HepG2 (cell line): Measurements from ENCODE around the gene DOCK9. TPM values are rescaled to one million over a fixed set of nuclear protein-coding genes. Genes with fewer than 3 reads are reported as not detected.

ENCODE experiments used
- ARID5B ChIP-seq: IDR thresholded peaks from 2 replicates; pipeline ENCODE4 v1.4.0; 2020; ENCODE audit warnings: mild to moderate bottlenecking, missing genetic modification reagents
- ATF7-NPFF ChIP-seq: sonication (generic); formaldehyde crosslinking; IDR thresholded peaks from 2 replicates; pipeline ENCODE4 v1.8.1; 2023; ENCODE audit warnings: mild to moderate bottlenecking, low read depth, missing genetic modification reagents, moderate library complexity
- CEBPZ ChIP-seq: IDR thresholded peaks from 2 replicates; pipeline ENCODE4 v1.6.1; 2012; ENCODE audit warnings: low read length, improper control_type of control experiment
- CHD4 ChIP-seq: fragments of 200-600 bp; sonication (generic); IDR thresholded peaks from 2 replicates; pipeline ENCODE4 v1.7.0; 2017; ENCODE audit warnings: mild to moderate bottlenecking, low read length, borderline replicate concordance
- HBP1 ChIP-seq: IDR thresholded peaks from 2 replicates; pipeline ENCODE4 v1.6.1; 2016; ENCODE audit warnings: low read depth, control low read depth
- HMG20A ChIP-seq: IDR thresholded peaks from 2 replicates; pipeline ENCODE4 v1.6.1; 2016; ENCODE audit warnings: borderline replicate concordance
- HOXD1 ChIP-seq: sonication (generic); formaldehyde crosslinking; IDR thresholded peaks from 2 replicates; pipeline ENCODE4 v1.5.0; 2020; ENCODE audit warnings: missing genetic modification reagents
- IRF2 ChIP-seq: IDR thresholded peaks from 2 replicates; pipeline ENCODE4 v1.6.1; 2018; ENCODE audit warnings: missing genetic modification reagents, missing compliant biosample characterization
- MIER3 ChIP-seq: IDR thresholded peaks from 2 replicates; pipeline ENCODE4 v1.6.1; 2016; ENCODE audit warnings: missing compliant biosample characterization, borderline replicate concordance
- MYC ChIP-seq: sonication (generic); formaldehyde crosslinking; IDR thresholded peaks from 2 replicates; pipeline ENCODE4 v1.9.0; 2021; ENCODE audit warnings: missing genetic modification reagents, borderline replicate concordance
- PHF20 ChIP-seq: sonication (generic); formaldehyde crosslinking; IDR thresholded peaks from 2 replicates; pipeline ENCODE4 v1.5.0; 2020; ENCODE audit warnings: mild to moderate bottlenecking, missing genetic modification reagents
- THYN1 ChIP-seq: sonication (generic); formaldehyde crosslinking; IDR thresholded peaks from 2 replicates; pipeline ENCODE4 v1.8.1; 2023; ENCODE audit warnings: low read depth, mild to moderate bottlenecking, moderate library complexity, missing genetic modification reagents, borderline replicate concordance
- TRAFD1 ChIP-seq: sonication (generic); formaldehyde crosslinking; IDR thresholded peaks from 2 replicates; pipeline ENCODE4 v1.5.1; 2020; ENCODE audit warnings: missing genetic modification reagents, mild to moderate bottlenecking, borderline replicate concordance
- WIZ ChIP-seq: sonication (generic); formaldehyde crosslinking; IDR thresholded peaks from 2 replicates; pipeline ENCODE4 v1.5.1; 2020; ENCODE audit warnings: mild to moderate bottlenecking, missing genetic modification reagents
- ZFAT ChIP-seq: sonication (generic); formaldehyde crosslinking; conservative IDR thresholded peaks from 2 replicates; pipeline ENCODE4 v1.8.1; 2023; ENCODE audit warnings: missing genetic modification reagents, inconsistent platforms
- ZNF441 ChIP-seq: sonication (generic); formaldehyde crosslinking; IDR thresholded peaks from 2 replicates; pipeline ENCODE4 v1.7.0; 2021; ENCODE audit warnings: missing genetic modification reagents, borderline replicate concordance
- ZNF484 ChIP-seq: sonication (generic); formaldehyde crosslinking; IDR thresholded peaks from 2 replicates; pipeline ENCODE4 v1.5.1; 2020; ENCODE audit warnings: mild to moderate bottlenecking, low read depth, missing genetic modification reagents, borderline replicate concordance
- ZNF589 ChIP-seq: sonication (generic); formaldehyde crosslinking; conservative IDR thresholded peaks from 2 replicates; pipeline ENCODE4 v1.8.0; 2022; ENCODE audit warnings: mild to moderate bottlenecking, moderate library complexity, missing genetic modification reagents
- ZNF615 ChIP-seq: sonication (generic); formaldehyde crosslinking; IDR thresholded peaks from 2 replicates; pipeline ENCODE4 v1.5.0; 2020; ENCODE audit warnings: mild to moderate bottlenecking, missing genetic modification reagents, borderline replicate concordance
- ZNF841 ChIP-seq: sonication (generic); formaldehyde crosslinking; IDR thresholded peaks from 2 replicates; pipeline ENCODE4 v1.8.1; 2023; ENCODE audit warnings: missing genetic modification reagents, borderline replicate concordance
- ZSCAN30 ChIP-seq: sonication (generic); formaldehyde crosslinking; IDR thresholded peaks from 2 replicates; pipeline ENCODE4 v1.5.0; 2020; ENCODE audit warnings: mild to moderate bottlenecking, missing genetic modification reagents
- polyA plus RNA-seq, 8 experiments: library from polyadenylated mRNA; depleted of rRNA in 3 of 8; stranded (reverse) in 7 of 8; unstranded in 1 of 8; fragments of >200 nt; fragmentation: Illumina TruSeq in 4 of 8; extraction: Trizol in 4 of 8; gene quantifications; 2 replicates each; pipeline versions ENCODE4 v1.2.1 to v1.2.3, GENCODE V29; 2011 to 2016; ENCODE audit warnings: low read depth in 4 of 8, missing spikeins in 1 of 8, mixed read lengths in 1 of 8; ENCODE audit not compliant: insufficient read depth in 1 of 8
- total RNA-seq, 5 experiments: library from RNA; depleted of rRNA; stranded (reverse); fragments of >200 nt; fragmentation: Illumina TruSeq; extraction: Trizol; gene quantifications; 2 replicates each; pipeline ENCODE4 v1.2.3, GENCODE V29; 2016; ENCODE audit warnings: low read depth in 1 of 5

The DOCK9 gene
- total and polyA plus RNA-seq, 2 of the 13 experiments (the other 11 are each of a cell fraction or from before 2014, with no cell fraction given): 0.44 to 0.97 TPM

GRCh38 chr13:98842070-98842469 is 135.8 kb downstream of the DOCK9 start (continued):
- peak; percentile 70 for TF ChIP-seq ARID5B
- TF ChIP-seq HMG20A (CRISPR knock-in tag): peak; percentile 38; the same call in 1 of the 2 replicates
- no peak for TF ChIP-seq ZNF615
- no peak for TF ChIP-seq IRF2
- no peak for TF ChIP-seq ZNF589 (CRISPR knock-in tag)
- TF ChIP-seq ATF7-NPFF (CRISPR knock-in tag): no peak
- no peak for TF ChIP-seq ZNF841 (CRISPR knock-in tag)
- TF ChIP-seq ZFAT (CRISPR knock-in tag): no peak
- TF ChIP-seq THYN1: no peak
- TF ChIP-seq ZNF484 (CRISPR knock-in tag): no peak
- no peak for TF ChIP-seq HBP1 (CRISPR knock-in tag)
- no peak for TF ChIP-seq CEBPZ
- no peak for TF ChIP-seq PHF20 (CRISPR knock-in tag)
- no peak for TF ChIP-seq HOXD1 (CRISPR knock-in tag)
- TF ChIP-seq TRAFD1 (CRISPR knock-in tag): no peak
- no peak for TF ChIP-seq MIER3 (CRISPR knock-in tag)
- TF ChIP-seq ZSCAN30 (CRISPR knock-in tag): no peak
- TF ChIP-seq ZNF441 (CRISPR knock-in tag): no peak
- TF ChIP-seq CHD4: no peak
- peak; percentile 31; the same call in 1 of the 2 replicates for TF ChIP-seq MYC (CRISPR knock-in tag)
- TF ChIP-seq WIZ (CRISPR knock-in tag): no peak
